ENCODE results near the gene RBBP4.

RBBP4 gene

DNA sequence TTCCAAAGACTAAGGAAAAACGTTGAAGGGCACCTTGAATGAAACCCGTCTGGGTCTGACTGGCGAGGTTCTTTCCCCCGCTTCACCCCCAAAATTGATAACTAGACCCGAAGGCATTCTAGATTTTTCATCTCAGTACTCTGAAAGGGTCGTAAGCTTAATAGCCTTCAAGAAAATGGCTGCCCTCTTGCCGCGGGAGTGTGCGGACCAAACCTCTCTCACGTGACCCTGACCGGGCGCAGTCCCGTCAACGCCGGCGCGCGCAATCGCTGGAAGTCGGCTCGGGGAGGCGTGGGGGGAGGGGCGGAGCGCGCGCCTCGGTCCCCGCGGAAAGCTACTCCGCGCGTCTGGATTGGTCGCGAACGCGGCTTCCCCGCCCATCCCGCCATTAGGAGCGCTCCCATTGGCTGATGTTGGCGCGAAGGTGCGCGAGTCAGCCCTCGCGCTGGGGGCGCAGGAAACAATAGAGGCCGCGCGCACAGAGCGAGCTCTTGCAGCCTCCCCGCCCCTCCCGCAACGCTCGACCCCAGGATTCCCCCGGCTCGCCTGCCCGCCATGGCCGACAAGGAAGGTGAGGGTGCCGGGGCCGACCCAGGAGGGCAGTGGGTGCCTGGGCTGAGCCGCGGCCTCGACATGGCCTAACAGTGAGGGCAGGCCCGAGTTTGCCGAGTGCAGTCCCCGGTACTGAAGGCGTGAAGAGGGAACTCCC, at the start of gene RBBP4:
TSS of gene RBBP4 (plus strand) at position 457 of the 709 bp plus-strand sequence. CDS start at position 556, 99 bp downstream.
- DNase-seq (ENCODE audit: low spot score in 2 of 2), result peak; percentile 96 to 98
- ATAC-seq (ENCODE audit: low read depth), result peak; percentile 77
- Mint-ChIP-seq H3K36me3 (peaks cover 13% of the 10 kb centered on the region), H3K9me3 (no peaks in the 10 kb centered on the region), H3K4me1 (peaks cover 27% of the 10 kb centered on the region), H3K27ac (peak within 1 kb of the TSS; percentile 97), H3K27me3 (no peaks in the 10 kb centered on the region), H3K4me3 (peak within 1 kb of the TSS; percentile 96)

DNA sequence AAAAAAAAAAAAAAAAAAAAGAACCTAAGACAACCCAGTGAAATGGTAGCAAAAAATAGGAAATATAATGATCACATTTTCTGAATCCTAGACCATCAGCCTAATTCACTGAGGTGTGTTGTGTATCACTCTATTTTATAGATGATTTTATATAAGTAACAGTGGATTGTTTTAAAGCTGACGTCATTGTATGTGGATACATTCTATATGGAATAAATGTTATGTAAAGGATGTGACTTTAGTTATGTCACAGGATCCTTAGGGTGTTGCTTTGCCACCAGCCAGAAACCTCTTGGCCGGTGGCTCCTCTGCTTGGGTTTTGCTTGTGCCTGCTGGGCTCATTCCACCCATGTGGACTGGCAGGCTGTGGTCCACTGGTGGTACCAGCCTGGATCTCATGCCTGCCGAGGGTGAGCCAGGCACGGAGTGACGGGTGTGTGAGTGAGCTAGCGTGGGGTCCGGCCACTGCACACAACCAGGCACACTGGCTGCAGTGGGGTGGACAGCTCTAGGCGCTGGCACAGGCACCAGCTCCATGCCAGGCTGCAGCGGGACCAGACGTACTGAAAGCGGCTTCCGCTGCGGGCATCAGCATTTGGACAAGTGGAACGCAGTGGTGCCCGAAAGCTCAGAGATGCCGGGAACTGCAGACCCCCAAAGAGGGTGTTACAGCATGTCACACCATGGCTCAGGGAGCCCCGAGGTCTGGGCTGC, 45.1 kb upstream of the RBBP4 start:
- no peak overlapping the region for H3K4me3 Mint-ChIP-seq
- H3K27ac Mint-ChIP-seq, result no peak overlapping the region
- H3K36me3 Mint-ChIP-seq, result no peaks in the 10 kb centered on the region
- ATAC-seq (ENCODE audit: low read depth) (no peak), DNase-seq (ENCODE audit: low spot score in 2 of 2) (no peak)
- no peaks in the 10 kb centered on the region for H3K9me3 Mint-ChIP-seq
- H3K4me1 Mint-ChIP-seq, result no peaks in the 10 kb centered on the region
- no peaks in the 10 kb centered on the region for H3K27me3 Mint-ChIP-seq

GRCh38 chr1:32606565-32607371, 44.2 kb upstream of the RBBP4 start:
- H3K27me3 Mint-ChIP-seq, result no peaks in the 10 kb centered on the region

GRCh38 chr1:32609180-32609579, 41.8 kb upstream of the RBBP4 start:
- H3K9me3 Mint-ChIP-seq, result no peaks in the 10 kb centered on the region
- H3K4me1 Mint-ChIP-seq, result peaks cover 3% of the 10 kb centered on the region
- no peak overlapping the region for H3K4me3 Mint-ChIP-seq
- no peak for DNase-seq (ENCODE audit: low spot score in 2 of 2)
- no peak for ATAC-seq (ENCODE audit: low read depth)
- H3K27me3 Mint-ChIP-seq, result peaks cover 2% of the 10 kb centered on the region
- H3K27ac Mint-ChIP-seq, result no peak overlapping the region
- no peaks in the 10 kb centered on the region for H3K36me3 Mint-ChIP-seq

More at GRCh38 chr1:32606565-32607371, 44.2 kb upstream of the RBBP4 start:
- no peaks in the 10 kb centered on the region for H3K9me3 Mint-ChIP-seq
- no peak for ATAC-seq (ENCODE audit: low read depth)
- DNase-seq (ENCODE audit: low spot score in 2 of 2), result no peak
- H3K4me3 Mint-ChIP-seq, result no peak overlapping the region
- no peak overlapping the region for H3K27ac Mint-ChIP-seq
- H3K4me1 Mint-ChIP-seq, result no peaks in the 10 kb centered on the region
- no peaks in the 10 kb centered on the region for H3K36me3 Mint-ChIP-seq

DNA sequence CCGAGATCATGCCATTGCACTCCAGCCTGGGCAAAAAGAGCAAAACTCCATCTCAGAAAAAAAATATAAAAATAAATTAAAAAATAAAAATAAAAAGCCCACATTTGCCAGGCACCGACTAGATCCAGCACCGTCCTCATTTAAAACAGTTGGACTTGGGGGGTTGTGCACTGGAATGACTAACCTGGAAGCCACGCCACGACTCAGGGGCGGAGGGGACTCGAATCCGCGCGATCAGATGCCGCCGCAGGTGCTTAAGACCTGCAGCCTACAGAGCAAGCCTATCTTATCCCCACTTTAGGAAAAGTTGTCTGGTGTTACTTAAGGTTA, 39.2 kb upstream of the RBBP4 start:
- Mint-ChIP-seq H3K4me3 (peak overlapping the region; percentile 71), H3K27me3 (peaks cover 2% of the 10 kb centered on the region), H3K4me1 (peaks cover 3% of the 10 kb centered on the region), H3K36me3 (no peaks in the 10 kb centered on the region), H3K27ac (no peak overlapping the region), H3K9me3 (no peaks in the 10 kb centered on the region)
- ATAC-seq (ENCODE audit: low read depth) (no peak), DNase-seq (ENCODE audit: low spot score in 2 of 2) (no peak)

- Mint-ChIP-seq H3K9me3 (no peaks in the 10 kb centered on the region), H3K36me3 (no peaks in the 10 kb centered on the region), H3K27ac (no peak overlapping the region), H3K27me3 (peaks cover 2% of the 10 kb centered on the region), H3K4me1 (peaks cover 3% of the 10 kb centered on the region), H3K4me3 (peak overlapping the region; percentile 71)
- DNase-seq (ENCODE audit: low spot score in 2 of 2) (peak; percentile 5 to 26), ATAC-seq (ENCODE audit: low read depth) (peak; percentile 87)
Measured at GRCh38 chr1:32612189-32612881, 38.7 kb upstream of the RBBP4 start.

DNA sequence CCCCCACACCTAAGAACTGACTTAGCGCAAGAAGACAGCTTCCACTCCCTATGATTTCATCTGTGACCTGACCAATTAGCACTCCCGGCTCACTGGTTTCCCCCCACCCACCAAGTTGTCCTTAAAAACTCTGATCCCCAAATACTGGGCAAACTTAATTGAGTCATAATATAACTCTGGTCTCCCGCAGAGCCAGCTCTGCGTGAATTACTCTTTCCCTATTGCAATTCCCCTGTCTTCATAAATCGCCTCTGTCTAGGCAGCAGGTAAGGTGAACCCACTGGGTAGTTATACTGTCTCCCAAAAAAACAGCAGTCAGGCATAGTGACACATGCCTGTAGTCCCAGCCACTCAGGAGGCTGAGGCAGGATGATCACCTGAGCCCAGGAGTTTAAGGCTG, 37.5 kb upstream of the RBBP4 start:
- Mint-ChIP-seq H3K36me3 (peaks cover 2% of the 10 kb centered on the region), H3K9me3 (no peaks in the 10 kb centered on the region), H3K4me1 (peaks cover 3% of the 10 kb centered on the region), H3K27me3 (peaks cover 2% of the 10 kb centered on the region), H3K27ac (no peak overlapping the region), H3K4me3 (no peak overlapping the region)
- ATAC-seq (ENCODE audit: low read depth) (no peak), DNase-seq (ENCODE audit: low spot score in 2 of 2) (no peak)

DNA sequence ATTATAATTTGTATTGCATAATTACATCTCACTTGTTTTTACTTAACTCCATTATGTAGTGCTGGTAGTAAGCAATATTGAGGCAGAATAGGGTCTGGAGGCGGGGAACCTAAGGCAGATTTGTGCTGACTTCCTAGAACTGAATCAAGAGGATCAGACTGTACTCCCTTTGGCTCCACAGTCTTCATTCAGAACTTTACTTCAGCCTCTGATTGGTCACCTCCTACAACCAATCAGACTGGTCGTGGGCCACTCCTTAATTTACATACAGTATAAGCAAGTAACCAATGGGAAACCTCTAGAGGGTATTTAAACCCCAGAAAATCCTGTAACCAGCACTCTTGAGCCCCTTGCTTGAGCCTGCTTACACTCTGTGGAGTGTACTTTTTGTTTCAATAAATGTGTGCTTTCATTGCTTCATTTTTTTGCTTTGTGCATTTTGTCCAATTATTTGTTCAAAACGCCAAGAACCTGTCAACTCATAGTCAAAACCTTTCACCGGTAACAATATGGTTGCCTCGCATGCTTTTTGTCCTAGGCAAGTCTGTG, 32.3 kb upstream of the RBBP4 start:
- Mint-ChIP-seq H3K9me3 (peaks cover 4% of the 10 kb centered on the region), H3K27ac (no peak overlapping the region), H3K4me3 (no peak overlapping the region), H3K27me3 (no peaks in the 10 kb centered on the region), H3K4me1 (peaks cover 10% of the 10 kb centered on the region), H3K36me3 (peaks cover 19% of the 10 kb centered on the region)
- ATAC-seq (ENCODE audit: low read depth) (no peak), DNase-seq (ENCODE audit: low spot score in 2 of 2) (no peak)

- no peak for ATAC-seq (ENCODE audit: low read depth)
- Mint-ChIP-seq H3K36me3 (peaks cover 24% of the 10 kb centered on the region), H3K4me1 (peaks cover 14% of the 10 kb centered on the region), H3K4me3 (no peak overlapping the region), H3K27ac (no peak overlapping the region), H3K9me3 (peaks cover 4% of the 10 kb centered on the region), H3K27me3 (no peaks in the 10 kb centered on the region)
- DNase-seq (ENCODE audit: low spot score in 2 of 2), result no peak
Measured at GRCh38 chr1:32619701-32620485, 31.1 kb upstream of the RBBP4 start.

DNA sequence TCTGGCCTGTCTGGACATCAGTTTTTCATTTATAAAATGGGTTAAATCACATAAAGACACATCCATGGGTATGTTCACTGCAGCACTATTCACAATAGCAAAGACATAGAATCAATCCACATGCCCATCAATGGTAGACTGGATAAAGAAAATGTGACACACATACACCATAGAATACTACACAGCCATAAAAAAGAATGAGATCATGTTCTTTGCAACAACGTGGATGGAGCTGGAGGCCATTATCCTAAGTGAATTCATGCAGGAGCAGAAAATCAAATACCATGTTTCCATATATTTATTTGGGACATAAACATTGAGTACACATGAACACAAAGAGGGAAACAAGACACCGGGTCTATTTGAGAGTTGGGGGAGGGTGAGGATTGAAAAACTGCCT, 28.8 kb upstream of the RBBP4 start:
- H3K4me1 Mint-ChIP-seq, result peaks cover 14% of the 10 kb centered on the region

DNA sequence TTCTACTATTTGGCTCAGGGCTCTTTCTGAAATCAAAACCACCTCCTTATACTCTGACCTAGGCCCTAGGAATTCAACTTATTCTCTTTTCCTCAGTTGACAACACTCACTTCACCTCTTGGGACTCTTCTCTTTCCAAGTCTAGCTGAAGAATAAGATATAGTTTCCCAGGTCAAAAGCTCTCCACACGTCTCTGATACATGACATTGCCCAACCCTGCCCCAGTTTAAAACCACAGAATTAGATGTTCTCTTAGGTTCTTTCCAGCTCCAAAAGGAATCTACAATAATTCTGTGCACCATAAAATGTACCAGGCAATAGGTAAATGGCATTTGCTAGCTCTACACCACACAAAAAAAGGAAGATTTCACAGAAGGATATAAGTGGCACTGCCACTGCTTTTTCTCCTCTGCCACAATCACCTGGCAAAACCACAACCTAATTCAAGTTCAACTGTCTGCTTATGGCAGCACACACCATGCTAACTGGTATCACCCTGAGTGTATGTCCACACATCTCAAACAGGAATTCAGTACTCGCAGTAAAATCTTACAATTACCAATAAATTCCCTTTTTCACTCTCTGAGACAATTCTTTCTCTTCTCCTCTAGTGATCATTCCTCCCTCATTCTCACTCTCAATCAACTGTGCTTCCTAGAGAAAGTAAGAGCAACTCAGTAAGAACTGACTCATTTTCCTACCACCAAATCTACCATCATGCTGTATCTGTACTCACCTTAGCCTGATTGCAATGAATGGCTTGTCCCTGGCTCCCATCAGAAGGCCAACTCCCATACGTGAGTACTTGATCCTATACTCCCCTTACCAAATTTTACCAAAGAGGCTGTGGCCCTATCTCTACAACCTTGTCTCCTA, 28.0 kb upstream of the RBBP4 start:
- no peak for ATAC-seq (ENCODE audit: low read depth)
- DNase-seq (ENCODE audit: low spot score in 2 of 2), result no peak
- Mint-ChIP-seq H3K27ac (peak overlapping the region; percentile 79), H3K27me3 (no peaks in the 10 kb centered on the region), H3K36me3 (peaks cover 22% of the 10 kb centered on the region), H3K9me3 (peaks cover 4% of the 10 kb centered on the region), H3K4me1 (peaks cover 17% of the 10 kb centered on the region), H3K4me3 (no peak overlapping the region)

More for the DNA sequence above, 28.8 kb upstream of the RBBP4 start:
- no peak for DNase-seq (ENCODE audit: low spot score in 2 of 2)
- no peak for ATAC-seq (ENCODE audit: low read depth)
- Mint-ChIP-seq H3K27ac (no peak overlapping the region), H3K27me3 (no peaks in the 10 kb centered on the region), H3K9me3 (peaks cover 4% of the 10 kb centered on the region), H3K36me3 (peaks cover 24% of the 10 kb centered on the region), H3K4me3 (no peak overlapping the region)

DNA sequence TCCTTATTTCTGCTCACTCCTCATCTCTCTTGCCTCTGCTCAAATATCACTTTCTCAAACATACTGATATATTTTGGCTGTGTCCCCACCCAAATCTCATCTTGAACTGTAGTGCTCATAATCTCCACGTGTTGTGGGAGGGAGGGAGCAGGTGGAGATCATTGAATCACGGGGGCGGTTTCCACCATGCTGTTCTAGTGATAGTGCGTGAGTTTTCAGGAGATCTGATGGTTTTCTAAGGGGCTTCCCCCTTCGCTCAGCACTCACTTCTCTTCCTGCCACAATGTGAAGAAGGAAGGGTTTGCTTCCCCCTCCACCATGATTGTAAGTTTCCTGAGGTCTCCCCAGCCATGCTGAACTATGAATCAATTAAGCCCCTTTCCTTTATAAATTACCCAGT, 27.2 kb upstream of the RBBP4 start:
- ATAC-seq (ENCODE audit: low read depth) (peak; percentile 60), DNase-seq (ENCODE audit: low spot score in 2 of 2) (no peak)
- Mint-ChIP-seq H3K4me3 (no peak overlapping the region), H3K27me3 (no peaks in the 10 kb centered on the region), H3K9me3 (peaks cover 4% of the 10 kb centered on the region), H3K4me1 (peaks cover 17% of the 10 kb centered on the region), H3K27ac (peak overlapping the region; percentile 79), H3K36me3 (peaks cover 22% of the 10 kb centered on the region)

Data from memory B cell (primary cell).